Stimulated activated CD8-positive, alpha-beta memory T cell treated with anti-CD3 and anti-CD28 coated beads, Interleukin-12 subunit alpha, Interleukin-12 subunit beta, amount 100 ng/mL, for 24 hours (primary cell): Measurements from ENCODE around the gene CLPSL2.
"Not testable (repeated sequence)": the region's sequence is repeated elsewhere in the genome, so short reads cannot be mapped to it uniquely, and the experiment has no call there.

Source experiments
- DNase-seq: peaks from one replicate; pipeline ENCODE4 v3.0.0-alpha.2; 2020; ENCODE audit errors: extremely low read depth

The CLPSL2 gene

DNA sequence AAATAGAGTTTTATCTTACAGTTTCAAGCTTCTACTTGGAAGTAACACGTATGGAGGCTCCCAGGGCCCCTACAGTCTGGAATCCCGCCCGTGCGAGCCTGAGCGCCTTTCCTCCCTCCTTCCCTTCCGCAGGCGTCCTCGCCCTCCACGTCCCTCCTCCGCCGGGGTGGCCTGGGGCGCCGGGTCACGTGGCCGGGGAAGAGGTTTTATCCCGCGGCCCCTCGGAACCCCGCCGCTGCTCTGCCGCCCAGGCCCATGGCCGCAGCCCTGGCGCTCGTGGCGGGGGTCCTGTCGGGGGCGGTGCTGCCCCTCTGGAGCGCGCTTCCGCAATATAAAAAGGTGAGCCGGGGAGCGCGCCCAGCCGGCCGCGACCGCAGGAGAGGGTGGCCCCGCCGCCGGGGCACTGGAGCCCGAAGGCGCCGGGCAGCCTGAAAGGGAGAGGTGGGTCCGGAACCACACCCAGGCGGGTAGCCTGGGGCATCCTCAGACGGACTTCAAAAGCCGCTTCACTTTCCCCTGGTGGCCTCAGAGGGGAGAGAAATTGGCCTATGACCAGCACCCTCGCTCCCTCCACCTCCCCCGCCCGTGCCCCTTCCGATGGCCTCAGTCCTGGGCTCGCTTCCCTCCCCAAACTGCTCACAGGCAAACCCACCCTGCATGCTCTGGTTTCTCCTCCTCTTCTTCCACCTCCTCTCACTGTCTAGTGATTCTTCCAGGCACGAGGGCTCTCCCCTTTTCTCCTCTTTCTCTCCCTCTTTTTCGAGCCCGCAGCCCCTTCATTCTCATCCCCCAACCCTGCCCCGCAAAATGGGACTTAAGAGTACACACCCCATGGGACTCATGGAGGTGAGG lies at the start of gene CLPSL2:
TSS of gene CLPSL2 (plus strand) at position 235 of the 852 bp plus-strand sequence. CDS start at position 256, 21 bp downstream.
- DNase-seq, result no peak

- DNase-seq, result no peak
These were observed 49.0 kb upstream of the CLPSL2 start for GRCh38 chr6:35727231-35727934.

DNA sequence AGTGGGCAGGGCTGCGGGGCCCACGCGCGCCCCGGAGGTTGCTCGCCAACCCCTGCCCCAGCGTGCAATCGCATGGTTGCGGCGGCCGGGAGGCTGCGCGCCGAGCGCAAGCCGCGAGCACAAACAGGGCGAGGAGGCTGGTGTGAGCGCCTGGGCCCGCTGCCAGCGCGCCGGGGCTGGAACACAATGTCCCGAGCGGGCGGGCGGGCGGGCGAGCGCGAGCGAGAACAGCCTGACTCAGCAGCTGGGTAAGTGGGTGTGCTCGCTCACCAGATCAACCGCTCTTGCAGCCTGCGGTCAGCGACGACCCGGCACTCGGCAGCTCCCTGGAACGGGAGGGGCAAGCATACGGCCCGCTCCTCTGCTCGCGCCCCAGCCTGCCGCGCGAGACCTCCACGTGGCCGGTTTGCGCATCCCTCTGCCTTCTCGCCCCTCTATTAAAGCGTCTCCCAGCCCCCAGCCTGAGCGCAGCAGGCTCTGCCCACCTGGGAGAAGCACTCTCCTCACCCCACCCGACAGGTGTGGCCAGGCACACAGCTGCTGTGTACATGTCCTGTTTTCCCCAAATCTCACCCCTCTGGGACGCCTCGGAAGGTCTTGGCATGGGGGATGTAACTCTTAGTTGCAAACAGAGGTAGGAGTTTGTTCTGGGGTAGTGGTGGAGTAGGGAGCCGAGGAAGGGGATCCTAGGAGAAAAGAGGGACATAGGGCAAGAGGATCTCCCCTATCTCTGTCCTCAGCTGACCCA lies 48.3 kb upstream of the CLPSL2 start:
- DNase-seq, result peak; percentile 66

DNA sequence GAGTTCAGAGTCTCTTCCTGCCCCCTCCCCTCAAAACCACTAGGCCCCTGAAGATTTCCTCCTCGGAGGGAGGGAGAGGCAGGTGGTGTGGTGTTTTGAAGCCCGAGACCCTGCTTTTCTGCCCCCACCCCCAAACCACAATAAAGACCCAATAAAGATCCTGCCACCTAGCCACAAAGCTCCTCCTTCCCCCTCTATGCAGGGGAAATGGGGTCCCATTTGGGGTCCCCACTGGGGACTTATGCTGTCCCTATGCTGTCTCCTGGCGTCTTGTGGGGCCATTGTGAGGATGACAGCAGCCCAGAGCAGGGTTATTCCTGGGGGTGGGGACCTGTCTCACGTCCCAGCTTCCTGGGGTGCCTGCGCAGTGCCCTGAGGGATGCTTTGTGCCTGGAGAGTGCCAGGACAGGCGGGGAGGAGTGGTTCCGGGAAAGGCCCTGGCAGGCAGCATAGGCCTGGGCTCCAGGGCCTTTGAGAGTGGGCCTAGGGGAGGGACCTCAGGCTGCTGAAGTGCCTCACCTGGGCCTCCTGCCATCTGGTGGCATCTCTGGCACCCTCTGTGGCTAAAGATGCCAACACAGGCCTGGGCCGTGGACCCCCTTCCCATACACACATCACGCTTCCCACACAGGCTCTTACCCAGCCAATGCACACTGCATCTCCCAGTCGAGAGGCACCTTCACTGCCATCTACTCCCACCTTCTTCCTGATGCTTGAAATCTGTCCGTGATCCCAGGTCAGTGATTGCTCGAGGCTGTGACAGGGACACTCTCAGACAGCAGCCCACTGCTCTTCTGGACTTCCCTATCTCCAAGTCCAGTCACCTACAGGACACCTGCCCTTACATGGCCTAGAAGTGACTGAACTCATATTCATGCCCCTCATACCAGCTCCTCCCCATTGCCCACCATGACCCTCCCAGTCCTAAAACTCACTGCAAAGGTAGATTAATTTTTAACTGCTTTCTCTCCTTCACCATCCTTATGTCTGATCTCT lies 47.4 kb upstream of the CLPSL2 start:
- DNase-seq, result no peak

GRCh38 chr6:35729722-35730121 lies 46.7 kb upstream of the CLPSL2 start:
- DNase-seq, result no peak

GRCh38 chr6:35730745-35731413 lies 45.5 kb upstream of the CLPSL2 start:
- no peak for DNase-seq

DNA sequence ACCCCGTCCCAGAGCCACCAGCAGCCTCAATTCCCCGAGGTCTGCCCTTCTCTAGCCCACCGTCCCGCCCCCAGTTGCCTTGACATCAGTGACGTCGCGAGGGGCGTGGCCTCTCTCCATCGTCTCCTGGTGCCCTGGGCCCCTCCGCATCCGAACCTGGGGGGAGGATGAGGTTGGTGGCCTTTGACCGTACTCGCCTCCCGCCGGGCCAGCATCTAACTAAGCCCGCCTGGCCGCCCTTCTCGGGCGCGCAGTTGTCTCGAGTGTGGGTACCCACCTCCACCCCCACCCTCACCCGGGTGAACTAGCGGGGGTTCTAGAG lies 45.0 kb upstream of the CLPSL2 start:
- peak; percentile 88 for DNase-seq

DNA sequence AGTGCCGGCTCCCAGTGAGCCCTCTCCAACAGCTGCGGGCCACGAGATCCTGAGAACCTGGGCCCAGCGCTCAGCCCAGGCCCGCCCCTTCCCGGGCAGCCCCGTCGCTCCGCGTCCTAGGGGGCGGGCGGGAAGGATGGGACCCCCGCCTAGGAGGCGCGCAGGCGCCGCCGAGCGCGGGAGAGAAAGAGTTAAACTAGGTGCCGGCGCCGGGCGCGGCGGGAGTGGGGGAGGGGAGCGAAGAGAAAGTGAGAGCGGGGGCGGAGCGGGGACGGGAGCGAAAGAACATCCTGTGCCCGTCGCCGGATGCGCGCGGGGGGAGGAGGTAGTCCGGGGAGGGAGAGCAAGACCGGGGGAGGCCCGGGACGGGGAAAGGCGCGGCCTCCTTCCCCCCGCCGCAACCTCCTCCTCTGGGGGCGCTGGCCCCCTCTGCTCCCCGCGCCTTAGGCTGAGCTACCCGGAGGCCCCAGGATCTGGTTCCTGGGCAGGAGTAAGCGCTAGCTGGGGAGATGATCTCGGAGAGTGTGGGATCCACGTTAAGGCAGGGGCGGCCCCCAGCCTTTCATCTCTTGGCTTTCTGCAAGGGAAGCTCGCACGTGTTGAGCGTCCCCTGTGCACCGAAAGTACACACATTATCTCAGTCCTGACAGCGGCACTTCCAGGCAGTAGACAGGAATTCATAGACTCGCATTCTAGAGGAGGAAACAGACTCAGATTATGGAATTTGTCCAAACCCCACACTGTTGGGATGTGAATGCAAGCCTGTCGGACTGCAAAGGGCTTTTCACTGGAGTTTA lies 44.5 kb upstream of the CLPSL2 start:
- peak; percentile 92 for DNase-seq

GRCh38 chr6:35733633-35734032 lies 42.8 kb upstream of the CLPSL2 start:
- DNase-seq, result no peak

DNA sequence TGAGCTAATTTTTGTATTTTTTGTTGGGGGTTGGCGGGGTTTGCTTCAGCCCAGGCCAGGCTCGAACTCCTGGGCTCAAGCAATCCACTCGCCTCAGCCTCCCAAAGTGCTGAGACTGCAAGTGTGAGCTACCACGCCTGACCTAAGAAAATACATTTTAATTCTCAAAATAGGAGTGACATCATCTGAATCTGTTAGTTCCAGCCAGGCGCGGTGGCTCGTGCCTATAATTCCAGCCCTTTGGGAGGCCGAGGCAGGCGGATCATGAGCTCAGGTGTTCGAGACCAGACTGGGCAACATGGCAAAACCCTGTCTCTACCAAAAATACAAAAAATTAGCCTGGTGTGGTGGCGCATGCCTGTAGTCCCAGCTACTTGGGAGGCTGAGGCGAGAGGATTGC lies 42.1 kb upstream of the CLPSL2 start:
- not testable (repeated sequence) for DNase-seq

DNA sequence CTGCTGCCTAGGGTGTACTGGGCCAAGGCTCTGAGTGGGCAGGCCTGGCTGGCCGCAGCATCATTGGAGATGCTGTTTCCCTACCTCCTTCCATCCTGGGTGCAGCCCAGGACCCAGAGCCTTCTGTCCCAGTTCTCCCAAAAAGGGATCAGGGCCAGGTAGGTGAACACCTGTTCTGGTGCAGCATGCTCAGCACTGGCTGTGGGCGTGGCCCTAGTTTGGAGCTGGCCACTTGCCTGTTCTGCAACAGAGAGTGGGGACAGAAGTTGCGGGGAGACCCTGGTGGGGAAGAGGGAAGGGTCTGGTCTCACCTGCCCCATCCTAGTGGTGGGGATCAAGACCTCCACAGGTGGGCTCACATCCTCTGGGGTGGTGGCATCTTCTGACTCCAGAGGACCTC lies 40.9 kb upstream of the CLPSL2 start:
- no peak for DNase-seq

DNA sequence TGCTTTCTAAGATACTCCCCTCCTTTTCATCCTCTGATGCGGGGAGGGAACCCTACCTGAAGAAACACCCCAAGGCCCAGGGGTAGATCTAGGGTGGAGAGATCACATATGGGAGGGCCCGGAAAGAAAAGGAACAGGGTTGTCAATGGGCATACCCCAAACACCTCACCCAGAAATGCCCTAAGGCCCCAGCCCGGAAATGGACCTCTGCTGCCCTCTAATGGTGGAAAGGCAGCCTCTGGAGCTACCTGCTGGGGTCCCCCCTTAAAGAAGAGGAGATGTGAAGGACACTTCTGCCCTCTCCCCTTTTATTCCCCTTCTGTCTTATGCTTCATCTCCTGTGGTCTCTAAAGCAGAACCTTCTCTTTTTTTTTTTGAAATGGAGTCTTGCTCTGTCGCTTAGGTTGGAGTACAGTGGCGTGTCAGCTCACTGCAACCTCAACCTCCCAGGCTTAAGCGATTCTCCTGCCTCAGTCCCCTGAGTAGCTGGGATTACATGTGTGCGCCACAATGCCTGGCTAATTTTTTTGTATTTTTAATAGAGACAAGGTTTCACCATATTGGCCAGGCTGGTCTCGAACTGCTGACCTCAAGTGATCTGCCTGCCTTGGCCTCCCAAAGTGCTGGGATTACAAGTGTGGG lies 40.0 kb upstream of the CLPSL2 start:
- DNase-seq, result peak; percentile 54

DNA sequence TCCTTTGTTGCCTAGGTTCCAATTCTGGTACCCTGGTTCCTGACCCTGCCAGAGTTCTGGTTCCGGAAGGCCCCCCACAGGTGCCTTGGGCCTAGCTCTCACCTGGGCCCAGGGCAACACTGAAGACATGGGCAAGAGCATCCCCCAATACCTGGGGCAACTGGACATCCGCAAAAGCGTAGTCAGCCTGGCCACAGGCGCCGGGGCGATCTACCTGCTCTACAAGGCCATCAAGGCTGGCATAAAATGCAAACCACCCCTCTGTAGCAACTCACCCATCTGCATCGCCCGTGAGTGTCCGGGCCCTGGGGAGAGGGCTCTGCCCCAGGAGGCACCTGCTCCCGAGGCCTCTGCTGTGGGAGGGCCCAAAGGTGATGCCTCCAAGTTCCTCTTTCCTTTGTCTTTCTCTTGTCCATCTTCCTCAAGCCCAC lies 39.4 kb upstream of the CLPSL2 start, which contains the start of gene ARMC12:
TSS of gene ARMC12 (plus strand) at position 51 of the 431 bp plus-strand sequence. CDS start at position 128, 77 bp downstream.
- DNase-seq, result no peak

GRCh38 chr6:35737413-35738211 lies 38.8 kb upstream of the CLPSL2 start:
- no peak for DNase-seq

DNA sequence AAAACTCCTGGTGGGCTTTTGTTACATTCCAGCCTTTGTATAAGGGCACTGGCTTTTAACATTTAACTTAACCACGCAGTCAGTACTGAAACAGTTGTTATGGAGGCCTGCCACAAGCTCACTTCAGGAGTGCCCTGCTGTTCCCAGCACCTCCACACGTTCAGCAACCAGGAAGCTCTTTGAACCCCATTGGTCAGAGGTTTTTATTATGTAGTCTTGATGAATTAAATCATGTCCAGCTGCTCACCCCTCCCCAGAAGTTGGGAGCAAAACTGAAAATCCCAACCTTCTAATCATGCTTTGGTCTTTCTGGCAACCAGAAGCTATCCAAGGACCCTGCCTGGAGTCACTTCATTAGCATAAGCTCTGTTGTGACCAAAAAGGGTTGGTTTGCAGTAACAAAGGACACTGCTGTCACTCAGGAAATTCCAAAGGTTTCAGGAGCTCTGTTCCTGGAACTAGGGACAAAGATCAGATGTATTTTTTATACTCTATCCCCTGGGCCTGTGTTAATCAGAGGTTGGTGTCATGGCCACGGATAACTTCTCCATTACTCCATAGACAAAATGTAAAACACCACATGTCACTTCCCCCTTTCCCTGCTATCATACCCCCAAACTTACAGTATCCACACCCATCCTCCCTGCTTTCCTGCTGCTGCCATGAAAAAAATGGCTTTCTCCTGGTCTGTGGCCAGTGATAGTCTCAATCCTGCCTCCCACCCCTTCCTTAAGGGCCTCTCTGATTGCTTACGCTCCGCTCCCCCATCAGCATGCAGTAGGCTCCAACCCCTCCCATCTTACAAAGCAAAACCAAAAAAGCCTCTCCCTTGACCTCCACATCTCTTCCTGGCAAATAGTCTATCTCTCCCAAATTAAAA lies 36.5 kb upstream of the CLPSL2 start:
- no peak for DNase-seq

- no peak for DNase-seq
These were observed 33.6 kb upstream of the CLPSL2 start for GRCh38 chr6:35742842-35743241.

DNA sequence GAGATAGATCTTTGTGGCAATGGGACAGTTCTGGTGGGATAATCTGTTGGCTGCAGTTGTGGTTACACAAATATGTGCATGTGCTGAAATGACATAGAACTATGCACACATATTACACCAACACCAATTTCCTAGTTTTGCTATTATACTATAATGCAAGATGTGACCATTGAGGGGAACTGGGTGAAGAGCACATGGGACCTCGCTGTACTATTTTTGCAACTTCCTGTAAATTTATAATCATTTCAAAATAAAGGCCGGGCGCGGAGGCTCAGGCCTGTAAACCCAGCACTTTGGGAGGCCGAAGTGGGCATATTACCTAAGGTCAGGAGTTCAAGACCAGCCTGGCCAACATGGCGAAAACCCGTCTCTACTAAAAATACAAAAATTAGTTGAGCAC lies 30.9 kb upstream of the CLPSL2 start:
- DNase-seq, result no peak
